GM18520 (cell line): ENCODE measurements around the gene ISLR.

ENCODE experiments used
- ATAC-seq: cut with Tn5 transposase; IDR thresholded peaks from one replicate; pipeline ENCODE4 v1.9.1; 2021; ENCODE audit not compliant: unreplicated experiment

ISLR gene

DNA sequence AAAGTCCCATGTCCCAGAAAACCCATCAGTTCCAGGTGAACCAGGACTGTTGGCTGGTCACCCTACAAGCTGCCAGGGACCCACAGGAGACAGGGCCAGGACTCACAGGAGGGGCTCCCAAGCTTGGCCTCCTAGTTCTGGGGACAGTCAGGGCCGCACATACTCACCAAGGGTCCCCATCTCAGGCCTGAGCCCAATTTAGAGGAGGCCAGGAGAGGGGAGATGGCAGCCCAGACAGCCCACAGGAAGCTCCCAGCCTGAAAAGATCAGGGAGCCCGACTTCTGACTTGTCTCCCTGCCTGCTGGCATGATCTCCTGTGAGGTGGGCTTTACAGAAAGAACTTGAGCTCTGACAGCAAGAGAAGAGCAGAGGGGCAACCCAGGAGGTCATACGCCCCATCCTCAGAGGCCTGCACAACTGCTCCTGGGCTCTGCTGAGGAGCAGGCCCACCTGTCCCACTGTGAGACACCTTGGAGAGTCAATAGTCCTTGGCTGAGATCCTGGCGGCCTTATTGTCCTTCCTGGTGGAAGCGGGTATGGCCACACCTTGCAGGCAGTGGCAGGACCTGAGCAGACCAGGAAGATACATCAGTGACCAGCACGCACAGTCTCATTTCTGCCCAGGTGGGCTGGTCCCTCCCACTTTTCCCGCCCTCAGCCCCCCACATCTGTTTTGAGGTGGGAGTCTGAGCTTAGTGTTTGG lies 2.5 kb upstream of the ISLR start:
- ATAC-seq, result no peak

DNA sequence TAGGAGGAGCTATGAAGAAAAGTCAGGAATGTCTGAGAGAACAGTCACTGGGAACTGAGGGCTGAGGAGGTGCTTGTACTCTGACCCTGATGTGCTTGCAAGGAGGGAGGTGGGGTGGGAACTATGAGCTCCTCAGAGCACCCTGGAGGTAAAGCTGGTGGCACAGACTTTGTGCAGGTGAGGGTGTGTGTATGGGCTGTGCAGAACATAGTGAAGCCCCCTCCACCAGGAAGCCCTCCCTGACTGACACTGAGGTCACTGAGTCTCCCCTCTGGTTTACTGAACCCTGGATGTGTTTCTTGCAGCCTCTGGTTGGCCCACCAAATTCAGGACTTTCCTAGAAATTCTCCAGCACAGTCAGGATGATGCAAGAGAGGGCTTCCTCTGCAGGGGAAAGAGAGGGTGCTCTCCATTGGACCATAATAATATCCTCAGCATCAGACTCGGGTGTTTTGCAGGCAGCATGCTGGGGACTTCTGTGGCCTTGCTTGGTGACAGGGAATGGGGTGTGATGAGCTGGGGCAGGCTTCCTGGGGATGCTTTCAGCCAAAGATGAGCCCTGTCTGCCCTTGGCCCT lies 1.5 kb upstream of the ISLR start:
- ATAC-seq, result no peak

DNA sequence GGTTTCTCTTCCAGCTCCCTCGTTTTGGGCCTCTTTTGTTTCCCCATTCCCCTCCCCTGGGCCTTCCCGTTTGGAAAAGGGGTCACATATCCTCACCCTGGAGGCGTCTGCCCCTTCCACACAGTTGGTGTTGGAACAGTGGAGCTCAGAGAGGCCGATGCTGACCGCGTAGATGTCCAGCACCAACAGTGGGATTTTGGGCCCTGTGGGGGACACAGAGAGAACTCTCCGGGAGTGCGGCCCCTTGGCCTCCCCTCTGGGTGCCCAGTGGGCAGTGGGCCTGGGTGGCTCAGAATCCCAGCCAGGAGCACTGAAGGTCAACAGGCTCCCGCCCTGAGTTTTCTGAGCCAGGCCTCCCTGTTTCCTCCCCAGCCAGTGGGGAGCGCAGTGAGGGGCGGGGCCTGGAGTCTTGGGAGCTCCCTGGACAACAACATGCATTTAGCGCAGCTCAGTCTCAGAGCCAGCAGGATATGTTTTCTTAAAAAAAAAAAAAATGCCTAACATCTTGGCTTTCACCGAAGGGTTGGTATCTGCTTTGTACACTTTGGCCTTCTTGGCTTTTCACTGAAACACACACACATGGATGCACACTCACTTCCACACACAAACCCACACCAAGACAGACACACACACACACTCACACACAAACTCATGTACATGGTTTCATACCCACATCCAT lies 670 bp upstream of the ISLR start:
- ATAC-seq, result no peak

DNA sequence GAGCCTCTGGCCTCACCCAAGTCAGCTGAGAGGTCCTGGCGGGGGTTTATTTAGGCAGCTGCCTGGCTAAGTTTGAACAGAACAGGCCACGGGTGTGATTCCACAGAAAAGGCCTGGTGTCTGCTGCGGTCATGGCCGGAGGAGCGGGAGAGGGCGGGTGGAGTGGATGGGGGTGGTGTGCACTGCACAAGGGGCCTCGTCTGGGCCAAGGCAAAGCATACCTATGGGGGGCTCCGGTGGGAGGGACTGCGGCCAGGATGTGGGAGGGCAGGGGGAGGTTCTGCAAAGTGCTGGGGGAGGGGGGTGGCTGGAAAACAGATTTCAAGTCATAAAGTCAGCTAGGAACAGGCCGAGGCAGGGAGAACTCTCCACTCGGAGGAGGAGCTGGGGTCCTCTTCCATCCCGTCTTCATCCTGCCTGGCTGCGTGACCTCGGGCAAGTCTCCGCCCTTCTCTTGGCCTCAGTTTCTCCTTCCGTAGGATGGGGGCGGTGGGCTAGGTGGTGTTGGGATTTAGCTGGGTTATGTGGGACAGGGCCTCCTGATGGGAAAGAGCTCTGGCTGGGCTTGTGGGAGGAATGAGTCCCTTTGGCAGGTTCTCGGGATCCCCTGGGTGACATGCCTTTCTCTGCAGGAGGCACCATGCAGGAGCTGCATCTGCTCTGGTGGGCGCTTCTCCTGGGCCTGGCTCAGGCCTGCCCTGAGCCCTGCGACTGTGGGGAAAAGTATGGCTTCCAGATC lies 878 bp downstream of the ISLR start:
- ATAC-seq, result no peak

DNA sequence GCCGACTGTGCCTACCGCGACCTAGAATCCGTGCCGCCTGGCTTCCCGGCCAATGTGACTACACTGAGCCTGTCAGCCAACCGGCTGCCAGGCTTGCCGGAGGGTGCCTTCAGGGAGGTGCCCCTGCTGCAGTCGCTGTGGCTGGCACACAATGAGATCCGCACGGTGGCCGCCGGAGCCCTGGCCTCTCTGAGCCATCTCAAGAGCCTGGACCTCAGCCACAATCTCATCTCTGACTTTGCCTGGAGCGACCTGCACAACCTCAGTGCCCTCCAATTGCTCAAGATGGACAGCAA lies 1.4 kb downstream of the ISLR start:
- ATAC-seq, result no peak

DNA sequence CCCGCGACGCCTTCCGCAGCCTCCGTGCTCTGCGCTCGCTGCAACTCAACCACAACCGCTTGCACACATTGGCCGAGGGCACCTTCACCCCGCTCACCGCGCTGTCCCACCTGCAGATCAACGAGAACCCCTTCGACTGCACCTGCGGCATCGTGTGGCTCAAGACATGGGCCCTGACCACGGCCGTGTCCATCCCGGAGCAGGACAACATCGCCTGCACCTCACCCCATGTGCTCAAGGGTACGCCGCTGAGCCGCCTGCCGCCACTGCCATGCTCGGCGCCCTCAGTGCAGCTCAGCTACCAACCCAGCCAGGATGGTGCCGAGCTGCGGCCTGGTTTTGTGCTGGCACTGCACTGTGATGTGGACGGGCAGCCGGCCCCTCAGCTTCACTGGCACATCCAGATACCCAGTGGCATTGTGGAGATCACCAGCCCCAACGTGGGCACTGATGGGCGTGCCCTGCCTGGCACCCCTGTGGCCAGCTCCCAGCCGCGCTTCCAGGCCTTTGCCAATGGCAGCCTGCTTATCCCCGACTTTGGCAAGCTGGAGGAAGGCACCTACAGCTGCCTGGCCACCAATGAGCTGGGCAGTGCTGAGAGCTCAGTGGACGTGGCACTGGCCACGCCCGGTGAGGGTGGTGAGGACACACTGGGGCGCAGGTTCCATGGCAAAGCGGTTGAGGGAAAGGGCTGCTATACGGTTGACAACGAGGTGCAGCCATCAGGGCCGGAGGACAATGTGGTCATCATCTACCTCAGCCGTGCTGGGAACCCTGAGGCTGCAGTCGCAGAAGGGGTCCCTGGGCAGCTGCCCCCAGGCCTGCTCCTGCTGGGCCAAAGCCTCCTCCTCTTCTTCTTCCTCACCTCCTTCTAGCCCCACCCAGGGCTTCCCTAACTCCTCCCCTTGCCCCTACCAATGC lies 2.0 kb downstream of the ISLR start:
- no peak for ATAC-seq

DNA sequence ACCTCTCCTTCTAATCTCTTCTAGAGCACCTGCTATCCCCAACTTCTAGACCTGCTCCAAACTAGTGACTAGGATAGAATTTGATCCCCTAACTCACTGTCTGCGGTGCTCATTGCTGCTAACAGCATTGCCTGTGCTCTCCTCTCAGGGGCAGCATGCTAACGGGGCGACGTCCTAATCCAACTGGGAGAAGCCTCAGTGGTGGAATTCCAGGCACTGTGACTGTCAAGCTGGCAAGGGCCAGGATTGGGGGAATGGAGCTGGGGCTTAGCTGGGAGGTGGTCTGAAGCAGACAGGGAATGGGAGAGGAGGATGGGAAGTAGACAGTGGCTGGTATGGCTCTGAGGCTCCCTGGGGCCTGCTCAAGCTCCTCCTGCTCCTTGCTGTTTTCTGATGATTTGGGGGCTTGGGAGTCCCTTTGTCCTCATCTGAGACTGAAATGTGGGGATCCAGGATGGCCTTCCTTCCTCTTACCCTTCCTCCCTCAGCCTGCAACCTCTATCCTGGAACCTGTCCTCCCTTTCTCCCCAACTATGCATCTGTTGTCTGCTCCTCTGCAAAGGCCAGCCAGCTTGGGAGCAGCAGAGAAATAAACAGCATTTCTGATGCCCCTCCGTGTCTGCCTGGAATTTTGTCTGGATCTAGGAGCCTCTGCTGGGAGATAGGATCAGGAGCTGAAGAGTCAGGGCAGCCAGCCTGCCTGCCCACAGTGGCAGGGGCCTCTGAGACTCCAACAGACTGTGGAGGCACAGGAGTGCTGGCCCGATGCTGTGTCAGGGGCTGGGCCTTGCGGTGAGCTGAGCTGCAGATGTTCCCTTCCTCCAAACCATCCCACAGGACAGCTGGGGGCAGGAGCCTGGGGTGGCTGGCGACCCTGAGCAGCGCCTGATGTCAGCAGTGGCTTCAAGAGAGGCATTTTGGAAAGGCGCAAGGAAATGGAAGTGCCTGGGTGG lies 3.0 kb downstream of the ISLR start:
- no peak for ATAC-seq

DNA sequence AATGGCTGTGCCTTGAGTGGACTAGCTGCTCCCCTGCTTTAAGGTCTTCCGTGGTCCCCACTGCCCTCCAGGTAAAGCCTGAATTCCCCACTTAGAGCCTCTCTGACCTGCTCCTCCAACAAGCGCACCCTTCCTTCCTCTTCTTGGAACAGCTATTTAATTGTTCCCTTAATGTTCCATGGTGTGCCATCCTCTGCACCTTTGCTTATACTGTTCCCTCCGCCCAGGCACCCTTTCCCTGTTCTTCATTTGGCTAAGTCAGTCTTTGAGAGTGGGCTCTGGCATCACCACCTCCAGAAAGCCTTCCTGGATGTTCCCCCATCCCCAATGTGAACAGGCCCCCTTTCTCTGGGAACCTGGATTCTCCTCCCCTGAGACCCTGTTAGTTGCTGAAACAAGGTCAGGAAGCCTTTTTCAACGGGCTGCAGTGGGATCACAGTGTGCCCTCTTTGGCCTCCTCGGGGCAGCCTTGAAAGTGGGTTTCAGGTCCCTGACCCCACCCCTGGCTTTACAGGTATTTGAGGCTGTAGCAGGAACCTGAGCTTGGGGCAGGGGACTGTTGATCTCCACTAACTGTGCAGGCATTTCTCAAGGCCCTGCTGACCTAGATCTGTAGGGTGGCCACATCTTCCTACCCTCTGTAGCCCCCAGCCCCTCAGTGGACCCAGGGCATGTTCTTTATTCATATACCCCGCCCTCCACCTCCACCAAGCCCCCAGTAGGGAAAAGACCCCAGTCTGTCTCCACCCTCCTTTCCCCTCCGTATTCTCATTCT lies 5.0 kb downstream of the ISLR start:
- no peak for ATAC-seq

DNA sequence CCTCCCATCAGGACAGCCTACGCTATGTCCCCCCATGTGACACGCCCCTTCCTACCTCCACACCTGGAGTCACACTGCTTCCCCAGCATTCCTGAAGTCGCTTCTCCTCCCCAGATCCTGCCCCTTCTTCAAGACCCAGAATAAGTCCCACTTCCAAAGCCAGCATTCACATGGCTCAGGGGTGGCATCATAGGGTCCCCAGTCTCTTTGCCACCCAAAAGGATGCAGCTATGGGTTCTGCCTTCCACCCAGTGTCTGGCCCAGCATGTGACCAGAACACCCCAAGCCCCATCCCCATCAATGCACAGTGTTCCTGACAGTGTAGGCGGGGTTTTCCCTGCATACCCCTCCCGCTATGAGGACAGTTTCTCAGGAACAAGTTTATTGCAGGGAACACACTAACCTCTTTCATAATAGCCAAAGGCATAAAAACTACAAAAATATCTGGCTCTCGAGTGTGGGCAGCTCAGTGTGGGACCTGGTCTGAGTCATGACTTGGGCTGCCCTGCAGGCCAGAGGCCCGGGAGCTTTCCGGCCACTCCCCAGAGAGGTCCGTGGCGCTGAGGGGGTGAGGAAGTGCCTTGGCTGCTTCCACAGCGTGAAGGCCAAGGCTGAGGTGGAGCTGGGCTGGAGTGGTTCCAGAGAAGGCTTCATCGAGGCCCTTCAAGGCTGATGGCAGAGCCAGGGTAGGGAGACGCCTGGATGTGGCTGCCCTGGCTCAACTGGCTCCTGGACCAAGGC lies 5.8 kb downstream of the ISLR start:
- ATAC-seq, result no peak

DNA sequence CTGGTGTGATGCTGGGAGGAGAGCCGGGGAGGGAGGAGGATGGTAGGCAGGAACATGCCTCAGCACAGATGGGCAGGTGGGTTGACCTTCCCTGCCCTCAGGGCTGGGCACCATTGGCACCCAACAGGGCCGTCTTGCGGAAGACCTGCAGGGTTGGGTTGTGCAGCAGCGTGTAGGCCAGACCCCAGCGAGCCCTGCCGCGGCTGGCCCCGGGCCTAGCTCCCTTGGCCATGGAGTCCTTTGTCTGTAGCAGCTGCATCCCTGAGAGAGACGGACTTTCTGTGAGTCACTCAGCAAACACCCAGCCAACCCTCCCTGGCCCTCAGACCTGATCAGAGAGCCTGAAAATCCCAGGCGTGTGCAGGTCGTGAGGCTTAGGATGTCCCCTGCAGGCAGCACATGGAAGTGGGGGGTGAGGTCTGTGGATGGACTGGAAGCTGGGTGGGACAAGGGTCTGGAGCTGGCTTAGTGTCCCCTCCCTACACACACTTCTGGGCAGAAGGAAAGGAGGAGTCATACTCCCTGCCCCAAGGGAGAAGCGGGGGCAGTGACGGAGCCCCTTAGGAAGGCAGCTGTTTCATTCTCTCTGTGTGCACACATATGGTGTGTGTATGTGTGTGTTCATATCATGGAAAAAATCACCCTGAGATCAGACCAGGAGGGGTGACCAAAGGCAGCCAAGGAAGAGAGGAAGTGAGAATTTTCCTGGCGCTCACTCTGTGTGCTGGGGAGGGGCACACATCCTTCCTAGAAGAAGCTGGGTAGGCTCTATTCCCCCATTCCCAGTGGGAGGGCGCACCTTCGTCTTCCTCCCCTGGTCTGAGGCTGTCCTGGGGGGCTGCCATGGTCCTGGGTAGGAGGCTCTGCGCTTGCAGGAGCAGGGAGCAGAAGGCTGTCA lies 6.7 kb downstream of the ISLR start:
- ATAC-seq, result no peak

DNA sequence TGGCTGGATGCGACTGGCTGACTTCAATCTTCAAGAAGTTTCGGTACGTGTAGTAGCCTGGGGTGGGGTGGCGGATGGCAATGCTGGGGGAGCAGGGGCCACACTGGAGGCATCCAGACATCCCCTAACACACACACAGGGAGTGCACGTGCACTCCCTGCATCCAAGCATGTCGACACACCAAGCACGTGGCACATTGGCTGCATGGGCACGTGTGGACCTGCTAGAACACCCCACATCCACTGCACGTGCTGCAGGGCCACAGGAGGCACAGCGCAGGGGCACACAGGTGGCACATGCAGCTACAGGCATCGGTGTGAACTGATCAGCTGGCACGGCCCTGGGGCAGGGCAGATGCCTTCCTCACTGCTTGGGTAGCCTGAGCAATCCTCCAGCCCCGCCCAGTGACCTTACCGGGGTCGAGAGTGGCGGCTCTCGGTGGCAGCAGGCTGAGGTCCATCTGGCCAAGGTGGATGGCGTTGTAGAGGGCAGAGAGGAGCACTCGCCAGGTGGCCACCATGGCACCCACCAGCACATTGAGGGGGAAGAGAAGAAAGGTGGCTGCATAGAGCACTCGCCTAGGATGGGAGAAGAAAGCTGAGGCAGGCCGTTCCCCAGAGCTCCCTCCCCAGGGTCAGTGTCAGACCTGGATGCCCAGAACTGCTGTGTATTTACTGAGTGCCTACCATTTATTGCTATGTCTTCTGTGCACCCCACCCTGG lies 7.5 kb downstream of the ISLR start:
- no peak for ATAC-seq

DNA sequence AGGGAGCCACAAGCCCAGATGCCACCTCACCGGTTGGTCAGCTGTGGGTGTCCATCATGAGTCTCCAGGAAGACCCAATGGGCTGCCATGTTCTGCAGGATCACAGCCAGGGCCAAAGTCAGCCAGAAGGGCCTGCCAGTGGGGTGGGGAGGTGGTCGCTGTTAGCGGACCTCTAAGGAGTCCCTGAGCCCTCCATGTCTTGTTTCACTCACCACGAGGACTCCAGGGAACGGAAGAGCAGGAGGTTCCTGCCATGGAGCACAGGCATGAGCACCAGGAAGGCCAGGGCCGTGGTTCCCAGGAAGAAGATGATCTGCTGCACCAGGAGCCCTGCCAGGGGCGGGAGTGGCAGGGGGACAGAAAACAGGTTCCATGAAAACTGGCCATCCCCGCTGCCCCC lies 8.6 kb downstream of the ISLR start:
- no peak for ATAC-seq

DNA sequence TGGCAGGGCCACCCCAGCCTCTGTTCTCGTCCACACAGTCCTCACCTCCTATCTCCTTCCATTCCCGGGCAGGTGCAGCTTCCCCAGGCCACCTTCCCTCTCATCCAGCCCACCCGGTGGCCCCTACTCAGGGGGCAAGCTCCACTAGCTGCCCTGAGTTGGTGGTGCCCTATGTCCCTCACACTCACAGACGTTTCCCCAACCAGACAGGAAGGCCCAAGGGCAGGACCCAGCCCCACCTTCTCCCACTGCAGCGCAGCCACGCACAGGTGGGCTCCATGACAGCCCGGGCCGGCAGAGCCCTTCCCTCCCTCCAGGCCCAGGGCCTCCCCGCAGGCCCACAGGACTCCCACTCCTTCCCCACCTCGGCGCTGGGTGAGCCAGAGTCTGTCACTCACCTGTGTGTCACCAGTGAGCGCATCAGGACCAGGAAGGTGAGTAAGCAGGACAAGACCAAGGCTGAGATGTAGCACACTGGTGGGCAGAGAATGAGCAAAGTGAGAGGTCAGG lies 11.1 kb downstream of the ISLR start:
- no peak for ATAC-seq

DNA sequence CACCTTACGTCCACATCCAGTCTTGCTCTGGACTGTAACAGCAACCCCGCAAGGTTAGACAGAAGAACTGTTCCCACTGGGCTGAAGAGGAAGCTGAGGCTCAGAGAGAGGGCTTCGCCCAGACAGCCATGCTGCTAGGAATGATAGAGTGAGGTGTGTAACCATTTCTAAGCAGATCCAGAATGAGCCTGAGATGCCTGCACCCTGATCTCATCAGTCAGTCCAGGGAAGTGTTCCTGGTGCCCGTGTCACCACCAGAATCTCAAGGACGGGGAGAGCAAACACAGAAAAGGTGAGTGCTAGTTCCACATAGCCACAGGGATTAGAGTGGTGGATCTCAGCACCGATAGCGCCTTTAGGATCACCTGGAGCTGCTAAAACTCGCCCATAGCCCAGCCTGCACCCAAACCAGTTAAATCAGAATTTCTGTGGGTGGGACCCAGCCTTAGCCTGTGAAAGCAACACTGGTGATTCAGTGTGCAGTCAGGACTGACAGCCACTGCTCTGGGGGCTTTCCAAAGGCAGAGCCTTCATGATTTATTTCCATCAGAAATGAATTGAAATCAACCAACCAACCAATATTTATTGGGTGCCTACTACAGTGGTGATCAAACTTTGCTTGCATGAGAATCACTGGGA lies 12.3 kb downstream of the ISLR start:
- ATAC-seq, result no peak

DNA sequence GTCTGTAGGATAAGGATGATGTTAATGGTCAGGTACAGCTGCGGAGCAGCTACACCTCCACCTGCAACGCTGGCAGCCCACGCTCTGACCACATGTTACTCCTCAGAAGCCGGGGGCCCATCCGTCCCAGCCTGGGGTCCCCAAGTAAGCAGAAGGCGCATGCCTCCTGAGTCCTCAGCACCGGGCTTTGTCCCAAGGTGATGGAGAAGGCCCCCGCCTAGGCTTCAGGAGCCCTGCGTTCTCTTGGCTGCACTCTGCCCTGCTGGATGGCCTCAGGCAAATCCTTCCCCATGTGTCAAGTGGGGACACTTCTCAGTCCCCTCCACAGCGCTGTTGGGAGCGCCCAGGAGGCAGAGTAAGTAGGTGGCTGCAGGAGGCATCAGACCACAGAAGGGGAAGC lies 14.7 kb downstream of the ISLR start:
- no peak for ATAC-seq

DNA sequence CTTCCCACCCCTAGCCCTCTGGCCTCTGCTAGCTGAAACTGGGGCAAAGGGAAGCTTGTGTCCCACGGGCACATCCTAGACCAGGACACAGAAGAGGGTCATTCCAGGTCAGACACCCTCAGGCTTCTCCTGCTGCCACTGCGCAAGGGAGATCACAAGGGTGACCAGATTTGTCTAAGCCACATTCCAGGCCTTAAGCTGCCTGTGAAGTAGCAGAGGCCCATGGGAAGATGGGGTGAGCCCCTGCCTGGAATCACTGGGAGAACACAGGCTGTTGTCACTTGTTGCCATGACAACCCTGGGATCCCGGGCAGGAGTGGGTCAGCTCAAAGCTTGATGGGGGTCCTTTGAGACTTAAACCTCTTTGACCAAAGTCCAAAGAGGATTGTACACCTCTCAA lies 18.3 kb downstream of the ISLR start:
- no peak for ATAC-seq
